Ascending aorta (tissue), 2 donors: Measurements from ENCODE around the gene MCM10. TPM values are rescaled to one million over a fixed set of nuclear protein-coding genes. Genes with fewer than 3 reads are reported as not detected.

ENCODE experiments used
- DNase-seq, 2 donors: peaks; one replicate each; pipeline ENCODE4 v3.0.0-alpha.2; 2019; ENCODE audit warnings: low spot score in 2 of 2
- H3K27ac ChIP-seq, 2 donors: fragments of 200-600 bp; sonication (generic); one replicate each; pipeline ENCODE4 v1.5.1; 2016 to 2017; ENCODE audit warnings: mild to moderate bottlenecking in 1 of 2
- H3K27me3 ChIP-seq: fragments of 200-600 bp; sonication (generic); one replicate; pipeline ENCODE4 v1.5.1; 2017
- H3K36me3 ChIP-seq, 2 donors: fragments of 200-600 bp; sonication (generic); one replicate each; pipeline ENCODE4 v1.5.1; 2016
- H3K4me1 ChIP-seq, 2 donors: fragments of 200-600 bp; sonication (generic); one replicate each; pipeline ENCODE4 v1.5.1; 2016 to 2017; ENCODE audit warnings: mild to moderate bottlenecking in 1 of 2
- H3K4me3 ChIP-seq, 2 donors: fragments of 200-600 bp; sonication (generic); one replicate each; pipeline ENCODE4 v1.5.1; 2016 to 2017; ENCODE audit warnings: mild to moderate bottlenecking in 1 of 2
- H3K9me3 ChIP-seq, 2 donors: fragments of 200-600 bp; sonication (generic); one replicate each; pipeline ENCODE4 v1.5.1; 2016
- intact Hi-C: fragments of 100-400 bp; cut with DNase I; formaldehyde crosslinking; loops from one replicate; pipeline ENCODE4 v1.15.1; 2023
- total RNA-seq: library from RNA; depleted of rRNA; stranded (reverse); fragments of >200 nt; gene quantifications from one replicate; pipeline ENCODE4 v1.1.0, GENCODE V29; 2016
- TF ChIP-seq, protein P1 (sequence below), 3 experiments: fragments of 200-600 bp in 2 of 3; fragments of 450-650 bp in 1 of 3; sonication (generic) in 2 of 3; IDR thresholded peaks; one replicate each; pipeline ENCODE4 v1.5.1; 2016 to 2019; ENCODE audit warnings: antibody characterized with exemption in 3 of 3, mild to moderate bottlenecking in 1 of 3, moderate library complexity in 1 of 3

The MCM10 gene
- total RNA-seq, 1 donor from 2014 or later = 0.11 TPM

DNA sequence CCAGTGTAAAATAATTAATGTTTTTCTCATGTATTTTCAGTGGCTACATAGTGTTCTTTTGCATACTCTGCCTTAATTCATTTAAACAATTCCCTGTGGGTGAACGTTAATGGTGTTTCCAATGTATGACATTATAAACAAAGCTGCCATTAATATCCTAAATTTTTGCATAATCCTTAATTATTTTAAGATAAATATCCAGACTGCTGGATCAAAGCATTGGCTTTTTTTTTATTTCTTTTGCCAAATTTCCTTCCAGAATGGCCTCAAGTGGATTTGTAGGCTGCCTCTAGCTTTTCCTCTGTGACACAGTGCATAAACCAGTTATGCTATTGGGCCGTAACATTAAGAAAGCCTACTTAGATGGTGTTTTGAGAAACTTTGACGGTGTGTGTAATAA is 29.5 kb downstream of the MCM10 start:
- TF ChIP-seq, protein P1, sequence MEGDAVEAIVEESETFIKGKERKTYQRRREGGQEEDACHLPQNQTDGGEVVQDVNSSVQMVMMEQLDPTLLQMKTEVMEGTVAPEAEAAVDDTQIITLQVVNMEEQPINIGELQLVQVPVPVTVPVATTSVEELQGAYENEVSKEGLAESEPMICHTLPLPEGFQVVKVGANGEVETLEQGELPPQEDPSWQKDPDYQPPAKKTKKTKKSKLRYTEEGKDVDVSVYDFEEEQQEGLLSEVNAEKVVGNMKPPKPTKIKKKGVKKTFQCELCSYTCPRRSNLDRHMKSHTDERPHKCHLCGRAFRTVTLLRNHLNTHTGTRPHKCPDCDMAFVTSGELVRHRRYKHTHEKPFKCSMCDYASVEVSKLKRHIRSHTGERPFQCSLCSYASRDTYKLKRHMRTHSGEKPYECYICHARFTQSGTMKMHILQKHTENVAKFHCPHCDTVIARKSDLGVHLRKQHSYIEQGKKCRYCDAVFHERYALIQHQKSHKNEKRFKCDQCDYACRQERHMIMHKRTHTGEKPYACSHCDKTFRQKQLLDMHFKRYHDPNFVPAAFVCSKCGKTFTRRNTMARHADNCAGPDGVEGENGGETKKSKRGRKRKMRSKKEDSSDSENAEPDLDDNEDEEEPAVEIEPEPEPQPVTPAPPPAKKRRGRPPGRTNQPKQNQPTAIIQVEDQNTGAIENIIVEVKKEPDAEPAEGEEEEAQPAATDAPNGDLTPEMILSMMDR (IDR thresholded peaks at IDR 0.05) = no peak
- Histone ChIP-seq H3K9me3 (no peaks in the 10 kb centered on the region), H3K4me3 (no peak overlapping the region), H3K36me3 (no peaks in the 10 kb centered on the region), H3K27ac (no peak overlapping the region), H3K27me3 (no peaks in the 10 kb centered on the region), H3K4me1 (no peaks in the 10 kb centered on the region)
- no peak for DNase-seq
- intact Hi-C loops = no loop called here

DNA sequence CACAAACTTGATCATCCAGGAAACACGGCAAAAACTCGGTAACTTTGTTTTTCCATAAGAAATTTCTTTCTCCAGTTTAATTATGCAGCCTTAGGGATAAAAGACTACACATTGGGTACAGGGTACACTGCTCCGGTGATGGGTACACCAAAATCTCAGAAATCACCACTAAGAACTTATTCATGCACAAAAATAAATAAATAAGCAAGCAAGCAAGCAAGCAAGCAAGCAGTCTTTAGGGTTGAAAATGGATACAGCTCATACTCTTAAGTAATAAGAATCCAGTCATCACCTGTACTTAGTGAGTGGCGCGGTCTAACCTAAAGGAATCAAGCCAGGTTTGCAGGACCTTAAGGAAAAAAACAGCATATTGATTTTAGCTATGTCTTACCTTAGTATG is 30.0 kb downstream of the MCM10 start:
- no peaks in the 10 kb centered on the region for H3K4me1 ChIP-seq
- TF ChIP-seq, protein P1 (IDR thresholded peaks at IDR 0.05) = no peak
- no peaks in the 10 kb centered on the region for H3K36me3 ChIP-seq
- no peaks in the 10 kb centered on the region for H3K27me3 ChIP-seq
- no peaks in the 10 kb centered on the region for H3K9me3 ChIP-seq
- H3K4me3 ChIP-seq = no peak overlapping the region
- no peak overlapping the region for H3K27ac ChIP-seq
- DNase-seq = no peak
- intact Hi-C loops = no loop called here

DNA sequence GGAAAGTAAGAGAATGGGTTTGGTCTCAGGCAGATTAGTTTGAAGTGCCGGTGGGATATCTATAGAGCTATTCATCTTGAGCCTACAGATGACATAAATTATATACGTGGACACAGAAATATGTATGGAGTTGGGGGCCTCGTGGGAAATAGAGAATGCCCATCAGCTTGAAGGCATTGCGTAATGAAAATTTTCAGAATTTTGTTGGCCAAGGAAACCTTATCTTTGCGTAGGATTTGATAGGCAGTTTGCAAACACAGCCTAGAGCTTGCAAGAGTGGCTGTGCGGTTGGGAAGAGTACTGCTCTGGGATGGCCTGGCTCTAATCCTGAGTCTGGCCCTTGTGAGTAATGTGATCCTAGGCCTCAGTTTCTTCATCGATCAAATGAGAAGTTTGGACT is 32.3 kb downstream of the MCM10 start:
- H3K4me3 ChIP-seq = no peak overlapping the region
- H3K27ac ChIP-seq = no peak overlapping the region
- TF ChIP-seq, protein P1 (IDR thresholded peaks at IDR 0.05) = no peak
- intact Hi-C loops = no loop called here
- H3K9me3 ChIP-seq = no peaks in the 10 kb centered on the region
- H3K27me3 ChIP-seq = no peaks in the 10 kb centered on the region
- H3K4me1 ChIP-seq = no peaks in the 10 kb centered on the region
- H3K36me3 ChIP-seq = no peaks in the 10 kb centered on the region
- no peak for DNase-seq

DNA sequence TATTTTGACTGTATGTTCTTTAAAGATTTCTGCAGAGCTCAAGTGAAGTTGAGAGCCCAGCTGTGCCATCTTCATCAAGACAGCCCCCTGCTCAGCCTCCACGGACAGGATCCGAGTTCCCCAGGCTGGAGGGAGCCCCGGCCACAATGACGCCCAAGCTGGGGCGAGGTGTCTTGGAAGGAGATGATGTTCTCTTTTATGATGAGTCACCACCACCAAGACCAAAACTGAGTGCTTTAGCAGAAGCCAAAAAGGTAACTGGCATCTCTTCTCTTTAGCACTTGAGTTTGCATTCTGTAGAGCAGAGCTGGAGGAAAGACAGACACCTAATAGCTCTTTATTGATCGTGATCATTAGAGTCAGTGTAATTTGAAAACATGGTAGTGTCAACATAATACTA is 33.7 kb downstream of the MCM10 start:
- no peak for DNase-seq
- H3K4me3 ChIP-seq = no peak overlapping the region
- H3K27ac ChIP-seq = no peak overlapping the region
- H3K36me3 ChIP-seq = no peaks in the 10 kb centered on the region
- H3K4me1 ChIP-seq = no peaks in the 10 kb centered on the region
- TF ChIP-seq, protein P1 (IDR thresholded peaks at IDR 0.05) = no peak
- intact Hi-C loops = no loop called here
- no peaks in the 10 kb centered on the region for H3K27me3 ChIP-seq
- no peaks in the 10 kb centered on the region for H3K9me3 ChIP-seq

DNA sequence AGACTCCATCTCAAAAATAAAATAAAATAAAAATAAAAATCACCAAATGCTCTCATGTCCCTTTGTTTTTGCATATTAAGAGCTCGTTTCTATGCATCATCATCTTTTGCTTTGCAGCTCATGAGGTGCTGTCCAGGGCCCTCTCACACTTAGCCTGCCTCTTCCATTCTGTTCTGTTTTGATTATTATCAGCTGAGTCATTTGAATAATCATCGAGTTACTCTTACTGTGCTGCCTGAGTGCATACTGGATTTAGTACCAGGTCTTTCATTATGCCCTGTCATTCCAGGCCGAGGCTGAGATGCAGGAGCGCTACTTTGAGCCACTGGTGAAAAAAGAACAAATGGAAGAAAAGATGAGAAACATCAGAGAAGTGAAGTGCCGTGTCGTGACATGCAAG is 39.8 kb downstream of the MCM10 start:
- no peaks in the 10 kb centered on the region for H3K4me1 ChIP-seq
- TF ChIP-seq, protein P1 (IDR thresholded peaks at IDR 0.05) = no peak
- no peak overlapping the region for H3K4me3 ChIP-seq
- no peaks in the 10 kb centered on the region for H3K36me3 ChIP-seq
- H3K27ac ChIP-seq = no peak overlapping the region
- H3K9me3 ChIP-seq = no peaks in the 10 kb centered on the region
- intact Hi-C loops = no loop called here
- DNase-seq = no peak
- no peaks in the 10 kb centered on the region for H3K27me3 ChIP-seq

DNA sequence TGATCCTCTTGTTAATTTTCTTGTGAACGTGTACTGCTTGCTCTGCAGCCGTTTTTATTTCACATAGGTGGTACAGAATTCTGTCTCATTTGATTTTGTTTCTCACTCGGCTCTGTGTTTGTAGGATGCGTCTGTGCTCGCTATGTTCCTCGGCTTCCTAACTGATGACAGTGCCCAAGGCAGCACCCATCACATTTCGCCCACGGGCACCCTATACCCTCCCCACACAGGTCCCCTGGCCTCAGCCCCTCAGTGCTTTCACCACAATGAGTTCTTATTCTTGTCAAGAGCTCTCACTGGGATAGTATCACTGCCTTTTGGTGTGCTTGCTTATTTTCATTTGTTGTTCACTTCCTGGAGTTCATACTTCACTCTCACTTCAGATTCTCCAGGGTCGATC is 44.7 kb downstream of the MCM10 start:
- TF ChIP-seq, protein P1 (IDR thresholded peaks at IDR 0.05) = no peak
- Histone ChIP-seq H3K4me1 (no peaks in the 10 kb centered on the region), H3K27ac (no peak overlapping the region), H3K4me3 (no peak overlapping the region), H3K36me3 (no peaks in the 10 kb centered on the region), H3K27me3 (no peaks in the 10 kb centered on the region), H3K9me3 (no peaks in the 10 kb centered on the region)
- intact Hi-C loops = no loop called here
- DNase-seq = no peak
